ENCODE measurements around the gene GABPB2. TPM values are rescaled to one million over a fixed set of nuclear protein-coding genes. Genes with fewer than 3 reads are reported as not detected.
"Not testable (repeated sequence)": the region's sequence is repeated elsewhere in the genome, so short reads cannot be mapped to it uniquely, and the experiment has no call there.

The GABPB2 gene
- total RNA-seq, 2 experiments from 2014 or later: 17.9 to 19.1 TPM

GRCh38 chr1:151072224-151072623 is 1.7 kb downstream of the GABPB2 start:
- no peaks in the 10 kb centered on the region for H3K9me3 Mint-ChIP-seq
- H3K27ac Mint-ChIP-seq: no peak overlapping the region
- peaks cover 11% of the 10 kb centered on the region for H3K36me3 Mint-ChIP-seq
- peaks cover 4% of the 10 kb centered on the region for H3K27me3 Mint-ChIP-seq
- peak overlapping the region; percentile 100 for H3K4me3 Mint-ChIP-seq
- no peak for DNase-seq
- peaks cover 25% of the 10 kb centered on the region for H3K4me1 Mint-ChIP-seq

- Mint-ChIP-seq H3K4me1 (no peaks in the 10 kb centered on the region), H3K4me3 (no peak overlapping the region)
These were observed 15.5 kb downstream of the GABPB2 start for GRCh38 chr1:151085953-151086559.

GRCh38 chr1:151097426-151097825 is 26.9 kb downstream of the GABPB2 start:
- H3K4me1 Mint-ChIP-seq, H3K36me3 Mint-ChIP-seq, H3K27ac Mint-ChIP-seq, H3K9me3 Mint-ChIP-seq, DNase-seq, H3K4me3 Mint-ChIP-seq, H3K27me3 Mint-ChIP-seq: not testable (repeated sequence)

More at GRCh38 chr1:151085953-151086559, 15.5 kb downstream of the GABPB2 start:
- no peak for DNase-seq
- Mint-ChIP-seq H3K36me3 (no peaks in the 10 kb centered on the region), H3K27ac (no peak overlapping the region), H3K9me3 (no peaks in the 10 kb centered on the region), H3K27me3 (no peaks in the 10 kb centered on the region)

- Mint-ChIP-seq H3K27ac (no peak overlapping the region), H3K9me3 (no peaks in the 10 kb centered on the region), H3K4me3 (no peak overlapping the region), H3K36me3 (no peaks in the 10 kb centered on the region), H3K27me3 (no peaks in the 10 kb centered on the region), H3K4me1 (no peaks in the 10 kb centered on the region)
- DNase-seq: no peak
These were observed 27.6 kb downstream of the GABPB2 start for GRCh38 chr1:151098126-151098525.

GRCh38 chr1:151104630-151105029 is 34.1 kb downstream of the GABPB2 start:
- no peak overlapping the region for H3K27ac Mint-ChIP-seq
- H3K27me3 Mint-ChIP-seq: no peaks in the 10 kb centered on the region
- no peak overlapping the region for H3K4me3 Mint-ChIP-seq
- H3K36me3 Mint-ChIP-seq: no peaks in the 10 kb centered on the region
- H3K4me1 Mint-ChIP-seq: peaks cover 5% of the 10 kb centered on the region
- H3K9me3 Mint-ChIP-seq: no peaks in the 10 kb centered on the region
- DNase-seq: no peak

GRCh38 chr1:151106894-151107293 is 36.3 kb downstream of the GABPB2 start:
- Mint-ChIP-seq H3K27me3 (no peaks in the 10 kb centered on the region), H3K27ac (peak overlapping the region; percentile 13), H3K36me3 (peaks cover 2% of the 10 kb centered on the region), H3K9me3 (no peaks in the 10 kb centered on the region), H3K4me3 (no peak overlapping the region), H3K4me1 (peaks cover 5% of the 10 kb centered on the region)
- DNase-seq: no peak

GRCh38 chr1:151108331-151108730 is 37.8 kb downstream of the GABPB2 start:
- Mint-ChIP-seq H3K4me1 (peaks cover 5% of the 10 kb centered on the region), H3K36me3 (peaks cover 2% of the 10 kb centered on the region), H3K27me3 (no peaks in the 10 kb centered on the region), H3K9me3 (no peaks in the 10 kb centered on the region), H3K27ac (no peak overlapping the region), H3K4me3 (no peak overlapping the region)
- DNase-seq: no peak

- peaks cover 2% of the 10 kb centered on the region for H3K36me3 Mint-ChIP-seq
- no peak overlapping the region for H3K27ac Mint-ChIP-seq
- H3K4me3 Mint-ChIP-seq: no peak overlapping the region
- no peak for DNase-seq
- no peaks in the 10 kb centered on the region for H3K4me1 Mint-ChIP-seq
- no peaks in the 10 kb centered on the region for H3K9me3 Mint-ChIP-seq
- no peaks in the 10 kb centered on the region for H3K27me3 Mint-ChIP-seq
These were observed 43.3 kb downstream of the GABPB2 start for GRCh38 chr1:151113877-151114276.

- no peaks in the 10 kb centered on the region for H3K4me1 Mint-ChIP-seq
- H3K36me3 Mint-ChIP-seq: no peaks in the 10 kb centered on the region
- no peak overlapping the region for H3K4me3 Mint-ChIP-seq
- no peak overlapping the region for H3K27ac Mint-ChIP-seq
- H3K27me3 Mint-ChIP-seq: no peaks in the 10 kb centered on the region
- no peak for DNase-seq
- no peaks in the 10 kb centered on the region for H3K9me3 Mint-ChIP-seq
These were observed 54.3 kb downstream of the GABPB2 start for GRCh38 chr1:151124763-151125403.

- Mint-ChIP-seq H3K36me3 (no peaks in the 10 kb centered on the region), H3K27me3 (no peaks in the 10 kb centered on the region), H3K4me1 (peaks cover 12% of the 10 kb centered on the region), H3K4me3 (no peak overlapping the region), H3K9me3 (no peaks in the 10 kb centered on the region), H3K27ac (no peak overlapping the region)
- DNase-seq: no peak
These were observed 58.2 kb downstream of the GABPB2 start for GRCh38 chr1:151128800-151129199.

- peak; percentile 89 for DNase-seq
- Mint-ChIP-seq H3K4me3 (peak overlapping the region; percentile 78), H3K27ac (peak overlapping the region; percentile 87), H3K9me3 (no peaks in the 10 kb centered on the region), H3K4me1 (peaks cover 12% of the 10 kb centered on the region), H3K36me3 (no peaks in the 10 kb centered on the region), H3K27me3 (no peaks in the 10 kb centered on the region)
These were observed 60.5 kb downstream of the GABPB2 start for GRCh38 chr1:151130987-151131586.

- no peaks in the 10 kb centered on the region for H3K36me3 Mint-ChIP-seq
- no peak for DNase-seq
- H3K4me3 Mint-ChIP-seq: peak overlapping the region; percentile 78
- no peaks in the 10 kb centered on the region for H3K27me3 Mint-ChIP-seq
- H3K9me3 Mint-ChIP-seq: no peaks in the 10 kb centered on the region
- peak overlapping the region; percentile 87 for H3K27ac Mint-ChIP-seq
- peaks cover 12% of the 10 kb centered on the region for H3K4me1 Mint-ChIP-seq
These were observed 61.3 kb downstream of the GABPB2 start for GRCh38 chr1:151131701-151132334.

GRCh38 chr1:151132335-151133017 is 61.9 kb downstream of the GABPB2 start:
- Mint-ChIP-seq H3K4me1 (peaks cover 12% of the 10 kb centered on the region), H3K36me3 (no peaks in the 10 kb centered on the region), H3K9me3 (no peaks in the 10 kb centered on the region), H3K4me3 (no peak overlapping the region), H3K27ac (no peak overlapping the region), H3K27me3 (no peaks in the 10 kb centered on the region)
- DNase-seq: no peak

GRCh38 chr1:151133018-151133806 is 62.7 kb downstream of the GABPB2 start:
- Mint-ChIP-seq H3K4me1 (peaks cover 12% of the 10 kb centered on the region), H3K36me3 (no peaks in the 10 kb centered on the region), H3K27me3 (no peaks in the 10 kb centered on the region), H3K27ac (no peak overlapping the region), H3K4me3 (peak overlapping the region; percentile 30), H3K9me3 (no peaks in the 10 kb centered on the region)
- DNase-seq: no peak

Data from activated naive CD8-positive, alpha-beta T cell treated with anti-CD3 and anti-CD28 coated beads for 36 hours (primary cell).